Measurements from ENCODE around the gene ASTN1.

Gene ASTN1

GRCh38 chr1:177045151-177045550 is 119.4 kb downstream of the ASTN1 start:
- Mint-ChIP-seq H3K27ac (no peak overlapping the region), H3K9me3 (peaks cover 13% of the 10 kb centered on the region), H3K4me3 (no peak overlapping the region), H3K4me1 (no peaks in the 10 kb centered on the region), H3K36me3 (no peaks in the 10 kb centered on the region)
- no peak for DNase-seq (ENCODE audit: low spot score in 2 of 2)
- no peak for ATAC-seq

GRCh38 chr1:177044390-177044789 is 120.1 kb downstream of the ASTN1 start:
- no peak overlapping the region for H3K4me3 Mint-ChIP-seq
- H3K36me3 Mint-ChIP-seq: no peaks in the 10 kb centered on the region
- H3K4me1 Mint-ChIP-seq: no peaks in the 10 kb centered on the region
- peaks cover 12% of the 10 kb centered on the region for H3K9me3 Mint-ChIP-seq
- no peak for DNase-seq (ENCODE audit: low spot score in 2 of 2)
- ATAC-seq: no peak
- no peak overlapping the region for H3K27ac Mint-ChIP-seq

- DNase-seq (ENCODE audit: low spot score in 2 of 2) (no peak), ATAC-seq (no peak)
- no peak overlapping the region for H3K27ac Mint-ChIP-seq
- H3K4me1 Mint-ChIP-seq: no peaks in the 10 kb centered on the region
- H3K4me3 Mint-ChIP-seq: no peak overlapping the region
- peaks cover 11% of the 10 kb centered on the region for H3K9me3 Mint-ChIP-seq
- no peaks in the 10 kb centered on the region for H3K36me3 Mint-ChIP-seq
Observed at GRCh38 chr1:177043597-177043996, 120.9 kb downstream of the ASTN1 start.

- no peak for ATAC-seq
- Mint-ChIP-seq H3K27ac (no peak overlapping the region), H3K36me3 (no peaks in the 10 kb centered on the region), H3K4me1 (no peaks in the 10 kb centered on the region), H3K4me3 (no peak overlapping the region), H3K9me3 (no peaks in the 10 kb centered on the region)
- no peak for DNase-seq (ENCODE audit: low spot score in 2 of 2)
Observed at GRCh38 chr1:177035586-177035985, 128.9 kb downstream of the ASTN1 start.

- Mint-ChIP-seq H3K27ac (no peak overlapping the region), H3K4me3 (no peak overlapping the region), H3K36me3 (no peaks in the 10 kb centered on the region), H3K9me3 (no peaks in the 10 kb centered on the region), H3K4me1 (no peaks in the 10 kb centered on the region)
- ATAC-seq (no peak), DNase-seq (ENCODE audit: low spot score in 2 of 2) (no peak)
Observed at GRCh38 chr1:177033628-177034027, 130.9 kb downstream of the ASTN1 start.

GRCh38 chr1:177032434-177032833 is 132.1 kb downstream of the ASTN1 start:
- Mint-ChIP-seq H3K9me3 (no peaks in the 10 kb centered on the region), H3K4me1 (no peaks in the 10 kb centered on the region)

GRCh38 chr1:177024623-177025022 is 139.9 kb downstream of the ASTN1 start:
- DNase-seq (ENCODE audit: low spot score in 2 of 2) (no peak), ATAC-seq (no peak)
- Mint-ChIP-seq H3K4me3 (no peak overlapping the region), H3K9me3 (peaks cover 4% of the 10 kb centered on the region), H3K4me1 (no peaks in the 10 kb centered on the region), H3K36me3 (no peaks in the 10 kb centered on the region), H3K27ac (no peak overlapping the region)

More at GRCh38 chr1:177032434-177032833, 132.1 kb downstream of the ASTN1 start:
- DNase-seq (ENCODE audit: low spot score in 2 of 2): no peak
- Mint-ChIP-seq H3K4me3 (no peak overlapping the region), H3K27ac (no peak overlapping the region), H3K36me3 (no peaks in the 10 kb centered on the region)
- no peak for ATAC-seq

- H3K4me3 Mint-ChIP-seq: no peak overlapping the region
- ATAC-seq (no peak), DNase-seq (ENCODE audit: low spot score in 2 of 2) (no peak)
- H3K4me1 Mint-ChIP-seq: no peaks in the 10 kb centered on the region
- H3K36me3 Mint-ChIP-seq: no peaks in the 10 kb centered on the region
- H3K27ac Mint-ChIP-seq: no peak overlapping the region
- peaks cover 4% of the 10 kb centered on the region for H3K9me3 Mint-ChIP-seq
Observed at GRCh38 chr1:177023726-177024125, 140.8 kb downstream of the ASTN1 start.

GRCh38 chr1:177023249-177023648 is 141.3 kb downstream of the ASTN1 start:
- H3K27ac Mint-ChIP-seq: no peak overlapping the region
- H3K9me3 Mint-ChIP-seq: peaks cover 6% of the 10 kb centered on the region
- H3K36me3 Mint-ChIP-seq: no peaks in the 10 kb centered on the region
- no peaks in the 10 kb centered on the region for H3K4me1 Mint-ChIP-seq
- no peak for ATAC-seq
- no peak for DNase-seq (ENCODE audit: low spot score in 2 of 2)
- H3K4me3 Mint-ChIP-seq: no peak overlapping the region

GRCh38 chr1:177021687-177022086 is 142.8 kb downstream of the ASTN1 start:
- H3K4me3 Mint-ChIP-seq: no peak overlapping the region
- no peak for ATAC-seq
- no peaks in the 10 kb centered on the region for H3K4me1 Mint-ChIP-seq
- H3K9me3 Mint-ChIP-seq: peaks cover 6% of the 10 kb centered on the region
- DNase-seq (ENCODE audit: low spot score in 2 of 2): no peak
- no peak overlapping the region for H3K27ac Mint-ChIP-seq
- H3K36me3 Mint-ChIP-seq: no peaks in the 10 kb centered on the region

GRCh38 chr1:177020851-177021589 is 143.5 kb downstream of the ASTN1 start:
- Mint-ChIP-seq H3K4me1 (no peaks in the 10 kb centered on the region), H3K9me3 (peaks cover 6% of the 10 kb centered on the region), H3K4me3 (no peak overlapping the region), H3K27ac (no peak overlapping the region), H3K36me3 (no peaks in the 10 kb centered on the region)
- no peak for ATAC-seq
- no peak for DNase-seq (ENCODE audit: low spot score in 2 of 2)

- no peak overlapping the region for H3K4me3 Mint-ChIP-seq
- H3K27ac Mint-ChIP-seq: no peak overlapping the region
- no peaks in the 10 kb centered on the region for H3K36me3 Mint-ChIP-seq
- no peak for DNase-seq (ENCODE audit: low spot score in 2 of 2)
- ATAC-seq: no peak
- H3K9me3 Mint-ChIP-seq: peaks cover 12% of the 10 kb centered on the region
- no peaks in the 10 kb centered on the region for H3K4me1 Mint-ChIP-seq
Observed at GRCh38 chr1:177017287-177017852, 147.1 kb downstream of the ASTN1 start.

- no peak for ATAC-seq
- Mint-ChIP-seq H3K9me3 (peaks cover 12% of the 10 kb centered on the region), H3K4me3 (no peak overlapping the region), H3K4me1 (no peaks in the 10 kb centered on the region), H3K27ac (no peak overlapping the region), H3K36me3 (no peaks in the 10 kb centered on the region)
- no peak for DNase-seq (ENCODE audit: low spot score in 2 of 2)
Observed at GRCh38 chr1:177014325-177014724, 150.2 kb downstream of the ASTN1 start.

- H3K4me1 Mint-ChIP-seq: no peaks in the 10 kb centered on the region
- no peak overlapping the region for H3K4me3 Mint-ChIP-seq
- H3K27ac Mint-ChIP-seq: no peak overlapping the region
- H3K36me3 Mint-ChIP-seq: no peaks in the 10 kb centered on the region
- peaks cover 13% of the 10 kb centered on the region for H3K9me3 Mint-ChIP-seq
- no peak for DNase-seq (ENCODE audit: low spot score in 2 of 2)
- ATAC-seq: no peak
Observed at GRCh38 chr1:177012342-177012925, 152.1 kb downstream of the ASTN1 start.

- no peak for ATAC-seq
- H3K4me1 Mint-ChIP-seq: no peaks in the 10 kb centered on the region
- no peak overlapping the region for H3K27ac Mint-ChIP-seq
- H3K36me3 Mint-ChIP-seq: no peaks in the 10 kb centered on the region
- DNase-seq (ENCODE audit: low spot score in 2 of 2): no peak
- peaks cover 13% of the 10 kb centered on the region for H3K9me3 Mint-ChIP-seq
- H3K4me3 Mint-ChIP-seq: no peak overlapping the region
Observed at GRCh38 chr1:177011508-177011907, 153.0 kb downstream of the ASTN1 start.

- no peak overlapping the region for H3K27ac Mint-ChIP-seq
- peaks cover 13% of the 10 kb centered on the region for H3K9me3 Mint-ChIP-seq
- DNase-seq (ENCODE audit: low spot score in 2 of 2) (no peak), ATAC-seq (no peak)
- no peaks in the 10 kb centered on the region for H3K36me3 Mint-ChIP-seq
- H3K4me1 Mint-ChIP-seq: no peaks in the 10 kb centered on the region
- H3K4me3 Mint-ChIP-seq: no peak overlapping the region
Observed at GRCh38 chr1:177010211-177010825, 154.2 kb downstream of the ASTN1 start.
